Measurements from ENCODE around the gene CNTNAP2.

Gene CNTNAP2

DNA sequence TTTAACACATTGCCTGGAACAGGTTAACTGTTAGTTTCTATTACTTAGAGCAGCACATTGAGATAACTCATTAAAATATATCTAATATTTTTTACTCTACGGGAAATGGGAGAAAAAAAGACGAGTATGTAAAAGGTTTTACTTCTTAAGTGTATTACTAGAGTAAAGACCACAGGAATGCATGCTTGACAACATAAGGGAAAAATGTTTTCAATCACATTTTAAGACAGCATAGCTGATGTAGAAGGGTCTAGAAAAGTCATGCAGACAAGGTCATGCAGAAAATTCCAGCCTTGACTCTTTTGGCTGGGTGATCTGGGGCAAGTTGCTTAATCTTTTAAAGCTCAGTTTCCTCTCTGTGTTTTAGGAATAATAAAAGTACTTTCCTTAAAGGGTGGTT lies 806.2 kb downstream of the CNTNAP2 start:
- DNase-seq, result no peak

GRCh38 chr7:146926841-146927240 lies 810.2 kb downstream of the CNTNAP2 start:
- DNase-seq, result no peak

GRCh38 chr7:146937836-146938235 lies 821.2 kb downstream of the CNTNAP2 start:
- no peak for DNase-seq

DNA sequence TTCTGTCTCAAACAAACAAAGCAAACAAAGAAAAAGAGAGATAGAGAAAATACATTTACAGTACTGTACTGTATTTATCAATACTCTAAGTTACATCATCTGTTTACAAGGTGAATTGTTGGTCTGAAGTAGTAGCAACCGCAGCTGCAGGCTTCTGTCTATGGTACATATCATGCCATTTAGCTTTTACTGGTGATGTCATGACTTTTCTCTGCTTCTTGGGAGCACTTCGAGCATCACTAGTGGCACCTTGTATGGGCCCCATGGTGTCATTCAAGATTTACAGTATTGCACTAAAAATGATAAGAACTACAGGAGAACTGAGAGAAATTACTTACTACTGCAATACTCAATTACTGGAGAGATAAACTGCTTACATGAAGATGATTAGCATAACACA lies 826.9 kb downstream of the CNTNAP2 start:
- DNase-seq, result no peak

- DNase-seq, result no peak
These were observed 832.1 kb downstream of the CNTNAP2 start for GRCh38 chr7:146948703-146949102.

DNA sequence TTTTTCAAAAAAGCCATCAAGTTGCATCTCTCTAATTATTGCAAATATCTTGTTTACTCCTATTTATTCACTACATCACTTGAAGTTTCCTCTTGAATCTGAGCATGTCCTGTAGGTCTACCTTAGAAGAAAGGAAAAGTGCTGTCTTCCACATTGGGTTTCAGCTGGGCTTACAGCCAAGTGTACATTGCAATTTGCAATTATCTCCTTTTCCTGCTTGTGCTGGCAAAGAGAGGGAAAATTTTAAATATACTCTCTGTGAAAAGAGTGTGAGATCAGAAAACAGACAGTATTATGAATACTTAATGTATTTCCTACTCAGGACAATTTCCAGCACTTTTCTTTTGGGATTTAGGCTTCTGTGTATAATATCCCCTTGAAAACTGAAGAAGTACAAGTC lies 839.7 kb downstream of the CNTNAP2 start:
- no peak for DNase-seq

- DNase-seq, result no peak
These were observed 840.3 kb downstream of the CNTNAP2 start for GRCh38 chr7:146956853-146957252.

DNA sequence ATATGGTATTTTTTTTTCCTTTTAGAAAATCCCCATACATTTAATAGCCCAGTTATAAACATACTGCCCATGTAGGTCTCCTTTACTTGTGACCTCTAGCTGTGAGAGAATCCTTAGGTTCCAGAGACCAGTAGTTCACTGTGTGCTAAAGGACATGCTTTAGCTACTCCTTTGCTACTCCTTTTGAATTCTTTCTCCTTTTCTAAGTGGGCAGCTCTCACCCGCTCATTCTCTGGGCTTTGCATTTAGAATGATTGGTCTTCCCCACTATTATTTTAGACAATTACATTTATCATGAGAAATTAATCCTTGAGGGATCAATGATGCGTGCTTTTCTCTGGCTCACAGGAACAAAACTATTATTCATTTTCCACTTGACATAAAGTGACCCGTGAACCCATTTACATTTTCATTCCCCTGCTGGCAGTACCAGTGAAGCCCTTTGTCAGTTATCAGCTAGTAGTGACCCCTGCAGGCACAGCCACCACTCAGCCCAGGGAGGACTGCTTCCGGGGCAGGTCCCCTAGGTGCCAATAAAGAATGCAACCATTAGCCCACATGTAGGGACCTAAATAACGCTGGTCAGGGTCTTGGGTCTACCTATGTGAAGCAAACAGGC lies 844.3 kb downstream of the CNTNAP2 start:
- no peak for DNase-seq

DNA sequence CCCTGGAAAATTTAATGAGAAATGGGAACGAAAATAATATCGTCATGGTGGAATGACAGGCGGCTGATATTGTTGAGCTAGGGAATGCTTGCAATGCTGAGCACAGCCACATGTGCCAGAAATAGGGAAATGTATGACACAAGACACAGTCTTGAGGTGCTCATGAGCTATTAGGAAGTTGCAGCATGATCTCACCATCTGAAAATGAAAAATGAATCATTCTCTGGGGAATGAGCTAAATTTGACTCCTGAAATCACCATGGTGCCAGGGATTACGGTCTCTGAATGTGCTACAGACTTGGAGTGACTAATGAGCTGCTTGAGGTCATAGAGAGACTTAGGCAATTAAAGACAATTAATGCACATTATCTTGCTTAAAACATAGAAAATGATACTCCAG lies 845.0 kb downstream of the CNTNAP2 start:
- no peak for DNase-seq

GRCh38 chr7:146966274-146966673 lies 849.7 kb downstream of the CNTNAP2 start:
- DNase-seq, result no peak

- no peak for DNase-seq
These were observed 865.9 kb downstream of the CNTNAP2 start for GRCh38 chr7:146982482-146982881.

- no peak for DNase-seq
These were observed 875.0 kb downstream of the CNTNAP2 start for GRCh38 chr7:146991596-146991995.

DNA sequence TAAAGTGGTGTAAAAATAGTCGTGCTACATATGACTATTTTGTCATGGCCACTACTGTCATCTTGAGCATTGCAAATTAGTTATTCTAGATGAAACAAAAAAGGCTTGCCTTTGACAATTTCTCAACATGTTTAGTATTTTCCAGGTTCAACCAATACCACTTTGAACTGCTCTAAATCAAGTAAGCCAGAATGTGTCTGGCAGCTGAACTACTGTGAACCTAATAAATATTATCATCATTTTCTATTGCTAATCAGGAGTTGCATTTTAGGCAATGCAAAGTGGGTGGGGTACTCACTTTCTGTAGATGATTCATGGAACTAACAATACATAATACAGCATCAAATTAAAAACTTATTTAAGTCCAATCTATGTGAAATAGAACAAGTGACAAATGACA lies 877.2 kb downstream of the CNTNAP2 start:
- DNase-seq, result no peak

DNA sequence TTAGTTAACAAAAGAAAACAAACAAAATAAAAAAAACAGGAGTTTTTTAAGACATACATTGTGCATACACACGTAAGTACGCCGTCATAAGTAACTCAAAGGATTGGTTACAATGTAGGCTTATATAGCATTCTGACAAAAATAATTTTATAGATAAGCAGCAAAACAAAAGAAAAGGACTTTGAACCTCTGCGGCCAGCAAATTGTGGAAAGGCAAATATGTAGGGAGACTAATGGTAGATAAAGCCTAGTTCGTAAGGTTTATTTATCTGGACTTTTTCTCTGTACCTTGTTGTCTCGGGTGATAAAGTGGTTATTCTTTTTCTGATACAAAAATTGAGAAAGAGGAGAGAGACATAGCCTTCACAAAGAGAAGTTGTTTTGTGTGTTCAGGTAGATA lies 891.9 kb downstream of the CNTNAP2 start:
- DNase-seq, result no peak

- DNase-seq, result no peak
These were observed 896.1 kb downstream of the CNTNAP2 start for GRCh38 chr7:147012666-147013065.

- no peak for DNase-seq
These were observed 897.2 kb downstream of the CNTNAP2 start for GRCh38 chr7:147013825-147014224.

DNA sequence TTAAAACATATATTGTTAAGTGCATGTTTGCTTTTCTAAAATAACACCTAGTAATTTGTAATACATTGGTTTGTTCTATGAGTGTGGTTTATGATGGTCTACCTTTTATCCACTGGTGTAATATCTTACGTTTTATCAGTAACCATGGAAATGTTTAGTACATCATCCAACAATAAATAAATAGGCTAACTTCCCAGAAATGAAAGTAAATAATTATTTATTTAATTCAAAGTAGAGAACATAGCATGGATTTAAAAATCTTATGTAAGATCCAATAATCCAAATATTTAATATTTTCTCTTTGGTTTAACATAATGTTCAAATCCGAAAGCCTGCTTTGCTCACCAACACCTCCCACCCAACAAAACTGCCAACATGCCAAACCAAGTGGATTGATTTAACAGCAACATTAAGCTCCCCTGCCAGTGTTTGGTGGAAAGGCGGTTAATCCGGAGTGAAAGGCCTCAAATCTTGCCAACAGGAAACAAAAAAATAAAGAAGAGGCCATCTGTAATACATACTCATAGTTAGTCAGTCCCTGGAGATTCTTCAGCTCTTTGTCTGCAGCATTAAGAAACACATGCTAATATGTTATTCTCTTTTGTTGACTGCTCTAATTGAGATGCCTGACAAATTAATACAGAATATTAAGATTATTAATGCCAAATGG lies 897.8 kb downstream of the CNTNAP2 start:
- no peak for DNase-seq

DNA sequence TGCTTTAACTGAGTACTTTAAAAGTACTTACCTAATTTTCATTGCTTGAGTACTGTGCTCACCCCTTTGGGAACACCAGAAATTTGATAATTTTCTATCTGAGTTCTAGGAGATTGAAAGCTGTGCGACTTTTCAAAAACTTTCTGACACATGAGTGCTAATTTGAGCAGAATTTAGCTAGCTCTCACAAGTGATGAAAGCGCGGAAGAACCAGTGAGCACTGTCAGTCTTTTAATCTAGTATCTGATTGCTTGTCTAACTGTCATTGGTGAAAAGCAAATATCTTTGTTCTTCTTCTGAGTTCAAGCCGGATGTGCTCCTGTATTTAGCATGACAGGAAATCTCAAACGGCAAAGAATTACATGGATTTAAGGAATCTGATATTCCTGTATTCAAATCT lies 899.4 kb downstream of the CNTNAP2 start:
- DNase-seq, result no peak

- DNase-seq, result no peak
These were observed 905.5 kb downstream of the CNTNAP2 start for GRCh38 chr7:147022056-147022455.

DNA sequence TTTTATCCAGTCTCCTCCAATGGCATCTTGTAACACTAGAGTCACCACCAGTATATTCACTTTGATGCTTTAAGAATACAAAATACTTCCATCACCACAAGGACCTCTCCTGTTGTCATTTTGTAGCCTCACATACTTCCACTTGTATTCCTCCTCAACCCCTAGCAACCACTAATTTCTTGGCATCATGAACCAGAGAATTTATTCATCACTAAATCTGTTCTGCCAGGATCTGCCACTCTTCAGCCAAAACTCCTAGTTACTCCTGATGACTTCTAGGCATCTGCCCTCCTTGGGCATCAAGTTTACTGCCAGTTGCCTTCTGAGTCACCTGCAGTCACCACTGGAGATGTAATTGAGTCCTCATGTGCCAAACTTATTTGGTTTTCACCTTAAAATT lies 906.8 kb downstream of the CNTNAP2 start:
- peak in 1 of 2 donors; percentile 18 for DNase-seq

DNA sequence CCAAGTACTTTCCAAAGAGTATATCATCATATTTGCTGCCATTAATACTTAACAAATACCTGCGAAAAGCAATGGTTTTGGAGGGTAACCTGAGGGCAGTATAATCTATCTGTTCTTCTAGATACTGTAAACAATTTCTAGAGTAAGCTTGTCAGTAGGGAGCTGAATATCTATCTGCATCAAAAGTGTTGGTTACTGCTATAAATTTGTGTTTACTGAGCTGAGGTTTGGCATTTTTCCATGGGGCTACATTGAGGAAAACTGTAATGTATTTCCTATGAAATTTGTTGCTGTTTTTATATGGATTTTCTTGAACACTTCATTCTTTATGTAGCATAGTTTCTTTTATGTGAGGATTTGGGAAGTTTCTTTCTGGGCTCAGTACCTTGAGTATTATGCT lies 913.4 kb downstream of the CNTNAP2 start:
- DNase-seq, result no peak

DNA sequence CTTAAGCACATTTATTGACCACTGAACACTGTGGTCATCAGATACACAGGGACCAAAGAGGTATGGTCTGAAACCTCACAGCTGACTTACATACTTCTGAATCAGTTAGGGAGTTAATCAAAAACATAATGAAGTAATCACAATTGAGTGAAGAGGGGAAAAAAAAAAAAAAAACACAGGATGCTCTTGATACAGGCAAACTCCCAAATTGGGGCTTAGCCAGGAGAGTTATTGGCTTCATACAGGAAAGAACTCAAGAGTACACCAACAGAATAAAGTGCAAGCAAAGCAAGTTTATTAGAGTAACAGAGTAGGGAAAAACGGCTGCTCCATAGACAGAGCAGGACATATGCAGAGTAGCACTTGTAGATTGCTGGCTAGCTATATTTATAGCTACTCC lies 917.0 kb downstream of the CNTNAP2 start:
- DNase-seq, result no peak

DNA sequence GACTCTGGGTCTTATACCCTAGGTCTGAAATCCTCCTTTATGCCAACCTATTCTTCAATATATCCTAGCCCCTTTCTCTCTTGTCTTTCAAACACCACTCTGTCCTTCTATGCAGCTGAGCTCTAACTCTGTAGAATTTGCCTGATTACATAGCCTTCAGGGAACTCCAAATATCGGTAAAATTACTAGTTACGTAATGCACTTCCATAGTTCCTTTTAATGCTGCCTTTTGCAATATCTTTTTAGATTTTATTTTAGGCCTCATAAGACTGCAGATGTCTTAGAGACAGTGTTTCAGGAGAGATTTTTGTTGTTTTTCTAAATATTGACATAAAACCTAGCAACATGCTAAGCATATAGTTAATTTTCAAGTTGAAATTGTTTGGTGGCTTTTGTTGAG lies 924.8 kb downstream of the CNTNAP2 start:
- DNase-seq, result no peak

DNA sequence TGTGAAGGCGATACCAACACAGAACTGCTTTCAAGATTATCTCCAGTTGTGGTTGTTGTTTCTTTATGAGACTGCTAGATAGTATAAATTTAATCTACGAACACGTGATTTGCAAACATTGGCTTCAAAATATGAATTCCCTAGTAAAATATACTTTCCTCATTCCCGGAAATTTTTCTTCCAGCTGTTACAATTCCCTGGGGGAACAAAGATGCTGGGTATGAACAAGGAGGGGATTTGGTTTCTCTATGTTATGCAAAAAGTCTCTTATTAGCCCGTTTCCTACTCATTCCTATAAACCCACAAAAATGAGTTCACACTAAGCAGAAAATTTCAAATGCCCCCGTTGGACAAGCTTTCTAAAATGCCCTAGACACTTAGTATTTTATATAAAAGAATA lies 928.3 kb downstream of the CNTNAP2 start:
- no peak for DNase-seq

- DNase-seq, result no peak
These were observed 931.1 kb downstream of the CNTNAP2 start for GRCh38 chr7:147047696-147048095.

Data from hippocampal formation (tissue), 2 donors.